ENCODE results near the gene DLGAP4.

DNA sequence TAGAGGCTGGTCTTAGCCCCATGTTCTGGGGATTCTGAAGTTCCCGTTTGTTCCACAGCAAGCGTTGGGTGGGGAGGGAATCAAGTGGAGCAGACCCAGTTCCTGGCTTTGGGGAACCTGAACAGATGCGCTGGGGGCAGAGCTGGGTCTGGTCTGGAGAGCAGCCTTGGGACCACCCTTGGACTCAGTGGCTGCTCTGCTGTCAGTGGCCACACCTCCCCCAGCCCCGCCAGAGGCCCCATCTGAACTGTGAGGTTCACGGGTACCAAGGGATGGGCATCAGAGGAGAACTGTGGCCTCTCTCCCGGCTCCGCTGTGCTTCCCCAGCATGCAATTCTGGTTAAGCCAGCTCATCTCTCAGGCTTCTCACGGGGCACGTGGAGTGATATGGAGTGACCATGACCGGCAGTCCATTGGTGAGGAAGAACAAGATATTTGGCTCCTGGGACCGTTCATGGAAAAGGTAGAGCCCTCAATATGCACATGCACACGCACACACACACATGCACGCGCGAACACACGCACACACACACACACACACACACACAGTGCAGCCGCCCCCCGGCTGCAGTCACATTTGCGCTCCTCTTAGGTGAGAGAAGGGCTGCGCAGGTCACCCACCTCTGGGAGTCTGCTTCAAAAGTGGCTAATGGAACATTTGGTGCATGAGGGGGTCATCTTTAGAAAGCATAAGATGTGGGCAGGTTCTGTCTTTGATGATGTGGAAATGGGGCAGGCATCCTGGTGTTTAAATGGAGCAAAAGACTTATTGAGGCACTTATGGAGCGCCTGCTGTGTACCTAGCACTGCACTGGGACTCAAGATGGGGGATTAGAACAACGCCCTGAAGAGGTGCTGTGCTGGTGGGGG lies 6.0 kb downstream of the DLGAP4 start:
- TF ChIP-seq, protein P1, sequence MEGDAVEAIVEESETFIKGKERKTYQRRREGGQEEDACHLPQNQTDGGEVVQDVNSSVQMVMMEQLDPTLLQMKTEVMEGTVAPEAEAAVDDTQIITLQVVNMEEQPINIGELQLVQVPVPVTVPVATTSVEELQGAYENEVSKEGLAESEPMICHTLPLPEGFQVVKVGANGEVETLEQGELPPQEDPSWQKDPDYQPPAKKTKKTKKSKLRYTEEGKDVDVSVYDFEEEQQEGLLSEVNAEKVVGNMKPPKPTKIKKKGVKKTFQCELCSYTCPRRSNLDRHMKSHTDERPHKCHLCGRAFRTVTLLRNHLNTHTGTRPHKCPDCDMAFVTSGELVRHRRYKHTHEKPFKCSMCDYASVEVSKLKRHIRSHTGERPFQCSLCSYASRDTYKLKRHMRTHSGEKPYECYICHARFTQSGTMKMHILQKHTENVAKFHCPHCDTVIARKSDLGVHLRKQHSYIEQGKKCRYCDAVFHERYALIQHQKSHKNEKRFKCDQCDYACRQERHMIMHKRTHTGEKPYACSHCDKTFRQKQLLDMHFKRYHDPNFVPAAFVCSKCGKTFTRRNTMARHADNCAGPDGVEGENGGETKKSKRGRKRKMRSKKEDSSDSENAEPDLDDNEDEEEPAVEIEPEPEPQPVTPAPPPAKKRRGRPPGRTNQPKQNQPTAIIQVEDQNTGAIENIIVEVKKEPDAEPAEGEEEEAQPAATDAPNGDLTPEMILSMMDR (conservative IDR thresholded peaks at IDR 0.05 in 1 of 2, IDR thresholded peaks at IDR 0.05 in 1 of 2; ENCODE audit: extremely low read depth in 1 of 2, insufficient read depth in 1 of 2, low read depth in 1 of 2, low read length in 2 of 2), result no peak
- no peak for TF ChIP-seq EZH2 (IDR thresholded peaks at IDR 0.05; ENCODE audit: borderline replicate concordance, low read length)
